HG03196 (cell line): Measurements from ENCODE around the gene MPHOSPH8.
"Not testable (repeated sequence)": the region's sequence is repeated elsewhere in the genome, so short reads cannot be mapped to it uniquely, and the experiment has no call there.

Source experiments
- ATAC-seq: cut with Tn5 transposase; IDR thresholded peaks from one replicate; pipeline ENCODE4 v1.9.1; 2021; ENCODE audit not compliant: unreplicated experiment

Gene MPHOSPH8

GRCh38 chr13:19680751-19681150 is 47.3 kb downstream of the MPHOSPH8 start:
- no peak for ATAC-seq

- ATAC-seq = no peak
Measured at GRCh38 chr13:19681517-19681916, 48.1 kb downstream of the MPHOSPH8 start.

GRCh38 chr13:19685034-19685433 is 51.6 kb downstream of the MPHOSPH8 start:
- ATAC-seq = no peak

GRCh38 chr13:19685437-19685836 is 52.0 kb downstream of the MPHOSPH8 start:
- ATAC-seq = no peak

GRCh38 chr13:19691447-19691846 is 58.0 kb downstream of the MPHOSPH8 start:
- not testable (repeated sequence) for ATAC-seq

- no peak for ATAC-seq
Measured at GRCh38 chr13:19695428-19695827, 62.0 kb downstream of the MPHOSPH8 start.

- ATAC-seq = no peak
Measured at GRCh38 chr13:19695829-19696228, 62.4 kb downstream of the MPHOSPH8 start.

GRCh38 chr13:19700963-19701362 is 67.5 kb downstream of the MPHOSPH8 start:
- ATAC-seq = not testable (repeated sequence)

GRCh38 chr13:19701619-19702018 is 68.2 kb downstream of the MPHOSPH8 start:
- ATAC-seq = not testable (repeated sequence)

GRCh38 chr13:19704256-19704655 is 70.8 kb downstream of the MPHOSPH8 start:
- not testable (repeated sequence) for ATAC-seq

- ATAC-seq = not testable (repeated sequence)
Measured at GRCh38 chr13:19709039-19709438, 75.6 kb downstream of the MPHOSPH8 start.

- not testable (repeated sequence) for ATAC-seq
Measured at GRCh38 chr13:19709782-19710181, 76.3 kb downstream of the MPHOSPH8 start.

GRCh38 chr13:19713186-19713965 is 79.9 kb downstream of the MPHOSPH8 start:
- ATAC-seq = no peak

GRCh38 chr13:19720039-19720438 is 86.6 kb downstream of the MPHOSPH8 start:
- ATAC-seq = no peak
